HG02642 (cell line): Measurements from ENCODE around the gene KCNG2.

ENCODE experiments used
- ATAC-seq: cut with Tn5 transposase; IDR thresholded peaks from one replicate; pipeline ENCODE4 v1.9.1; 2021; ENCODE audit warnings: mild to moderate bottlenecking; ENCODE audit not compliant: unreplicated experiment, poor library complexity

Gene KCNG2

DNA sequence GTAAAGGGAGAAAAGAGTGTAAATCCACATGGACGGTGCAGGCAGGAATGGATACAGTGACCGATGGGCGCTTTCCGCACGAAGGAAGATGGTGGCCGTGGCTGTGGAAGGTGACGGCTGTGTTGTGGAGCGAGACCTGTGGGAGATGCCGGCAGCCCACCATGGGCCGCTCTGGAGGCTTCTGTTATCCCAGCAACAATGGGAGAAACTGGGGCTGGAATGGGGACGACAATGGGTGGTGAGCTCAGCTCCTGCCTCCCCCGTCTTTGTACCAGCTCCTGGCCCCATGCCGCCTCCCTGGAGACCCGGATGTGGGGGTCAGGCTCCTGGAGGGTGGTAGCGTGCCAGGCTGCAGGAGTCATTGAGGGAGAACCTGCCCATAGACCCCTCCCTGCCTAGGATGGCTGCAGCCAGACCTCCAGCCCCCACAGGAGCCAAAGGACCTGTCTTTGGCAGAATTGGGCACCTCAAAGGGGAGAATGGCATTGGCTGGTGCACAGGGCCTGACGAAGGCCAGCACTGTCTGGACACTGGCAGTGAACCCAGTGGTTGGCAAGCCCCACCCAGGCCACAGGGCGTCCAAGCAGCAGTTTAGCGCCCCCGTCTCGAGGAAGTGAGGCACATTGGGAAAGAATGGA is 81.1 kb downstream of the KCNG2 start:
- ATAC-seq = no peak

DNA sequence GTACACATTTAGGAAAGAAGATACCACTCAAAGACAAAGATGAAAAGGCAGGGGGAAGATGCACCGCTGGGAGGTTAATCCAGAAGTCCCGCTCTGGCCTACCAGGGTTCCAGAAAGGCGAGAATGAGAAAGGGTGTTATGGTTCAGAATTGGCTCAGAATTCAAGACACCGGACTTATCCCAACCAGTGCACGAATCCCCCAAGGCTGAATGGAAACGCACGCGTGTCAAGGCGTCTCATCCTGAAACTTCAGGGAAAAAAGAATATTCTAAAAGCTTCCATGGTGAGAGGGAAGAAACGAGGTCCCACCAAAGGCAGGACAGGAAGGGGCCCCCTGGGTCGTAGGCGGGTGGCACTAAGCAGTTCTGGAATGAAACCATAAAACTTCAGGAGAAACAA is 81.8 kb downstream of the KCNG2 start:
- no peak for ATAC-seq

DNA sequence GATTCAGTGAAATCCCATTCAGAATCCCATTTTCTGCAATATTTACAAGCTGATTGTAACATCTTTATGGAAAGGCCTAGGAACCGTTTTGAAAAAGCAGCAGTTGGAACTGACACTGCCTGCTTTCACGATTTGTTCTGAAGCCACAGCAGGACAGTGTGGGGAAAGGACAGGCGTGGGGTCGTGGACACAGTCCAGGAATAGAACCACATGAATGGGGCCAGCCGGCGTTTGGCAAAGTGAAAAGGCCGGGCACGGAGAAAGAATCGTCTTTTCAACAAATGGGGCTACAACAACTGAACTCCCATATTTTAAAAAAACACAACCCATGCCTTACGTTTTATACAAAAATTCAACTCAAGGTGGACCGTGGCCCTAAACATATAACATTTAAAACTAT is 84.0 kb downstream of the KCNG2 start:
- ATAC-seq = no peak

DNA sequence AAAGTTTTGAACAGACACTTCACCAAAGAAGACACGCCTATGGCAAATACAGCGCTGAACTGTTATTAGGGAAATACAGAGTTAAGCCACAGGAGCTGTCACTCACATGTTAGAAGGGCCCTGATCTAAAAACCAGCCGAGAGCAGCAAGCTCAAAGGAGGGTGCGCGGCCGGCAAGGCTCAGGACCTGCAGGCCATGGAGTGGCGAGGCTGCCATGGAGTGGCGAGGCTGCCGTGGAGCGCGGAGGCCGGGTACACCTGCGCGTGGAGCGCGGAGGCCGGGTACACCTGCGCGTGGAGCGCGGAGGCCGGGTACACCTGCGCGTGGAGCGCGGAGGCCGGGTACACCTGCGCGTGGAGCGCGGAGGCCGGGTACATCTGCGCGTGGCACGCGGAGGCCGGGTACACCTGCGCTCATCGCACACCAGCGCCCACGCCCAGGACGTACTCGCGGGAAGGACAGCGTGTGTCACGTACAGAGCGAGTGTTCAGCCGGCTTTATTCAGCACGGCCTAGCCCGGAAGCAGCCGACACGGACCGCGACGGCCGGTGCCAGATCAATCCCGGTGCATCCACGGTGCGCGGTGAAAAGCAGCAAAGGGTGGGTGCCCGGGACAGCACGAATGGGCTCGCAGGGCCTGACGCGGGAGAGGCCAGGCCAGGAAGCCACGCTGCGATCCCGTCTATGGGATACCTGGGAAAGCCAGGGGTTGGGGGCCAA is 84.9 kb downstream of the KCNG2 start:
- ATAC-seq = no peak

DNA sequence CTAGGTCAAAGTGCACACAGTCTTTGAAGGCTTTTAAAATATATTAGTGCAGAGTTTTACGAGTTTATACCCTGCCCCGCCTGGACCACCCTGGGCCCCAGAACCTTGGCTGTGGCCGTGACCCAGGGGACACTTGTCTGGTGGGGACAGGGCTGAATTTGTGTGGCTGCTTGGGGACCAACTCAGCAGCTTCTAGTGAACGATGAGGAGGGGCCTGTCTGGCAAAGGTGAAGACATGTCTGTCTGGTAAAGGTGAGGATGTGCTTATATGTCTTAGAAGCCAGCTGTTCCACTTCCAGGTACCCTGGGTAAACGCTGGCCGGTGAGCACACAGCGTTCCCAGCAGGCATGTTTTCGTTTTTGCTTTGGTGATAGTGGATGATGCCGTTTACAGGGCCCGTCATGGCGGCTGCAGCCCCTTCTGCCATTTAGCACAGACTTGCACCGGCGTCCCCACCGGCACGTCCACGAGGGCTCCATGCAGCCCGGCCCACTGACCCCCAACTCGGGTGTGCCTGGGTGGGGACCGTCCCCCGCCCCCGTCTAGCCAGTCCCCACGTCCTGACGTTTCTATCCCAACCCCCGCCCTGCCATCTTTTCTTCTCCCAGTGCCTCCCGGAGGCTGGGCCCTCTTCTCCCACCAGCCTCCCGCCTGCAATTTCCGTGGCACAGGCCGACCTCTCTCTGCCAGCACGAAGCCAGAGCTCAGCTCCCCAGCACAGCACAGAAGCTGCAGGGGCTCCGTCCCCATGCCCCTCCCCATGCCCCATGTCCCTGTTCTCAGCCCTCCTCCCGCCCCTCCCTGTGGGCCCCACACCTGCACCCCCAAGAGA is 85.9 kb downstream of the KCNG2 start:
- ATAC-seq = no peak

DNA sequence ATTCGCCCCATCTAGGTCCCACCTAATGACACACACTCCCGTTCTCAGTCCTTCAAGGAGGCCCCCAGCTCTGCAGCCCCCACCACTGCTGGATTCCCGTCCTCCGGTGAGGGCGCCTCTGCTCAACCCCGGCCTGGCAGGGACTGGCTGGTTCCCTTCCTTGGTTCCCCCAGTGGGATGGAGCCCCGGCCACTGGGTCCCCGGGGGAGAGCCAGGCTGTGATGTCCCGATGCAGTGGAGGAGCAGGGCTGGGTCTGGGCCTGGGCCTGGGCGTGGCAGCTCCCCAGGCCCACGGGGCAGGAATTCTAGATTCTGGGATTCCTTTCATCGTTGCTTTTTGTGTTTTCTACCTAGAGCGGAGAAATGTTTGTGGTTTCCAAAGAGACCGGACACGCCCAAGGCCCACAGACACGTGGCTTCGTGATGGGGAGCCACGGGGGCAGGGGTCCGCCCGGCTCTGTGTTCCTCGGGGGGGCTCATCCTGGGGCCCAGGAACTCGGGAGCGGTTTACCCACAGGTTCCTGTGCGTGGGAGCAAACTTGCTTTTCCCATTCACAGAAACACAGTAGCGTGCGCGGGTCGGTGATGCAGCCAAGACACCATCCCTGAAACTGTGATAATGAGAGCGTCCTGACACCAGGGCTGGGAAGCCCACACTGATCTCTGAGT is 86.7 kb downstream of the KCNG2 start:
- ATAC-seq = no peak

DNA sequence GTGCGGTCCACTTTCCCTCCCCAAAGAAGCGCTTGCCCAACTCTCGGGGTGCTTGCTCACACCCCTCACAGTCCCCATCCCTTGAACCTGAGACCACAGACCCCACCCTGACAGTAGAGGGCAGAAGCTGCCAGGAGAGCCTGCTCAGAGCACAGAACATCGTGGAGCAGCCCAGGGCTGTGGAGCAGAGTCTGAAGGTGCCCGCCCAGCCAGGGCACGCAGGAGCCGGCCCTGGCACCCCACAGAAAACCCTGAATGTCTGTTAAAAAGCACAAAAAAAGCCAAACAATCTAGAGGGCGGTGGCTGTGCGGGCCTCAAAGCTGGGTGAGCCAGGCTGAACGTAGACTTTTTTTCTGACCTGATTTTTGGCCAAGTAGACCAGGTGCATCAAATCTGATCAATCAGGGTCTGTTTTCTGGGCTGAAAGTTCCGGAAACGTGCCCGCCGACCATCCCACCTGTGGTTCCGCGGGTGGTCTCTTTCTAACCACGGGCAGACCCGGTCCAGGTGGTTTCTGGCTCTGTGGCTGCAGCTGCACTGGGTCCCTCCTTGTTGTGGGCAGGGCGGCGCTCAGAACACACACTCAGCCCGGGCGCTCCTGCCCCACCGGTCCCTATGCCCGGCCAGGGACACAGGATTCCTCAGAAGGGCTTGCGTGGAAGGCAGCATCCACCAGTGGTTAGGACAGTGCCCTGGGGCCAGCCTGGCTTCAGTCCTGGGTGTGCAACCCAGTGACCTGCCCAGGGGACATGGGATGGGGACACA is 87.4 kb downstream of the KCNG2 start:
- no peak for ATAC-seq

DNA sequence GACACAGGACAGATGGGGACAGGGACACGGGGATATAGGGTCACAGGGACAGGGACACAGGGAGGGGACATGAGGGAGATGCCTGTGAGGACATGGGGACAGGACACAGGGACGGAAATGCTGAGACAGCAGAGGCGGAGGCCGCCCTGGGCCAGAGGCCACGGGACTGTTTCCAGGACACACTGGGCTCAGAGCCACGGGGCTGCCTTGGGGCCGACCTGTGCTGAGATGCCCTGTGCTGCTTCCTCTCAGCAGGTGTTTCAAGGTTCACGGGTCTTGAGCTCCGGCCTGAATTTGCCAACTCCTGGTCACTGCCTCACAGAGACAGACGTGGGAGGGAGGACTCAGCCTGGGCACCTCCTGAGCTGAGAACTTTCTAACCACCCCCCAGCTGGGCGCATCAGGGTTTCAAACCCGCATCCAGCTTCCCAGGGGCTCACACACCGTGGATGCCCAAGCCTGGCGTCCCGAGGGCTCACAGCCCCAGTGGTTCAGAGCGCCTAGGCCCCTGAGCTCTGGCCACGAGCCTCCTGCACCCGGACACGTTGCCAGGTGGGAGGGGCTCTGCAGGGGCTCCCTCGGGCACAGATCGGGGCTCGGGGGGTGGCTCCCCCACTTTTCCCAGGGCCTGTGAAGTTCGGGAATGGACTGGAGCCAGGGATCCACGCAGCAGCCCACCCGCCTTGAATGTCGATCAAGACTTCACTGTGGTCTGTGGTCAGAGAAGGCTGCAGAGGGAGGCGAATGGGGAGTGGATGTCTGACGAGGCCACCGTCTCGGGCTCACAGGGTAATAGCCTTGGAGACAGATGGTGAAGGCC is 89.7 kb downstream of the KCNG2 start:
- no peak for ATAC-seq

DNA sequence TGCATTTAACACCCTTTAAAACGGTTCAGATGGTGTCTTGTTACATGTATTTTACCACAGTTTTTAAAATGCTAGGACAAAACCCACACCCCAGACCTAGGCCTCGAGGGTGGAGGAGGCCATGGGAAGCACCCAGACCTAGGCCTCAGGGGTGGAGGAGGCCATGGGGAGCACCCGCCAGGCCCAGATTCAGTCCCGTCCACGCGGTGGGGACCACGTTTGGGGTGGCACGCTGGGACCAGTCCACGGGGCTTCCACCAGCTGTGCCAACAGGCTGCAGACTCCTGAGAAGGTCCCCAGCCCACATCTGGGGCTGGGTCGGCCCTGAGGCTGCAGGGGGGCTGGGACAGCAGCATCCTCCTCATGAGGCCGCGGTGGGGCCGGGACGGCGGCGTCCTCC is 90.3 kb downstream of the KCNG2 start:
- no peak for ATAC-seq

DNA sequence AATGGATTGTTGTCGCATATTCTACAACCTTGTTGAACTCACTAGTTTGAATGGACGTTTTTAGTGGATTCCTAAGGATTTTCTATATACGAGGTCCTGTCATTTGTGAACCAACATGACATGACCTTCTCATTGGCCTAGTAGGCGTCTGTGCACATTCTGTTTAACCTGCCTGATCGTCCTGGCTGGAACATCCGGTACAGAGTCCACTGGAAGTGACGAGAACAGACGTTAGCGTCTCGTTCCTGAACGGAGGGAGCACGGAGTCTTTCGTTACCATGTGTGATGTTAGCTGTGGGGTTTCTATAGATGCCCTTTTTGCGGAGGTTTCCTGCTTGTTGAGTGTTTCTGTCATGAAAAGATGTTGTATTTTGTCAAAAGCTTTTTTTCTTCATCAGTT is 91.8 kb downstream of the KCNG2 start:
- no peak for ATAC-seq

DNA sequence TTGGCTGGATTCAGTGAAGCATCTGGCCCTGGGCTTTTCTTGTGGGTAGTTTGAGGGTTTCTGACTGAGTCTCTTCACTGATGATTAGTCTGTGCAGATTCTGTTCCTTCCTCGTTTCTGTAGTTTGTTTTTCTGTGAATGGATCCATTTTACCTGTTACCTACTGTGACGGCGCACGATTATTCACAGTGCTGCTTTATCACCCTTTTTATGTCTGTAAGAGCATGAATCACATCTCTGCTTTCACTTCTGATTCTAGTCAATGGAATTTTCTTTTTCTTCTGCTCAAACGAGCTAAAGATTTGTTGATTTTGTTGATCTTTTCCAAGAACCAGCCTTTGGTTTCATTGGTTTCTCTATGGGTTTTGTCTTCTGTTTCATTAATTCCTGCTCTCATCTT is 92.9 kb downstream of the KCNG2 start:
- ATAC-seq = no peak

DNA sequence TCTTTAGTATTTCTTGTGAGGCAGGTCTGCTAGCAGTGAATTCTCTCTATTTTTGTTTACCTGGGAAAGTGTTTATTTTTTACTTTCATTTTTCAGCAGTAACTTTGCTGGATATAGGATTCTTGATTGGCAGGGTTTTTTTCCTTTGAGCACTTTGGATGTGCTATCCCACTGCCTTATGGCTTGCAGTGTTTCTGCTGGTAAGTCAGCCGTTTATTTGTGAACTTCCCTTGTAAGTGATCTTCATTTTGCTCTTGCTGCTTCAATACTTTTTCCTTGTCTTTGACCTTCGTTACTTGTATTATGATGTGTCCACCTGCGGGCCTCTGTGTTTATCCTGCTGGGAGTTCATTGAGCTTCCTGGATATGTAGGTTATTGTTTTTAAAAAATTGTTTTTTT is 99.0 kb downstream of the KCNG2 start:
- no peak for ATAC-seq

DNA sequence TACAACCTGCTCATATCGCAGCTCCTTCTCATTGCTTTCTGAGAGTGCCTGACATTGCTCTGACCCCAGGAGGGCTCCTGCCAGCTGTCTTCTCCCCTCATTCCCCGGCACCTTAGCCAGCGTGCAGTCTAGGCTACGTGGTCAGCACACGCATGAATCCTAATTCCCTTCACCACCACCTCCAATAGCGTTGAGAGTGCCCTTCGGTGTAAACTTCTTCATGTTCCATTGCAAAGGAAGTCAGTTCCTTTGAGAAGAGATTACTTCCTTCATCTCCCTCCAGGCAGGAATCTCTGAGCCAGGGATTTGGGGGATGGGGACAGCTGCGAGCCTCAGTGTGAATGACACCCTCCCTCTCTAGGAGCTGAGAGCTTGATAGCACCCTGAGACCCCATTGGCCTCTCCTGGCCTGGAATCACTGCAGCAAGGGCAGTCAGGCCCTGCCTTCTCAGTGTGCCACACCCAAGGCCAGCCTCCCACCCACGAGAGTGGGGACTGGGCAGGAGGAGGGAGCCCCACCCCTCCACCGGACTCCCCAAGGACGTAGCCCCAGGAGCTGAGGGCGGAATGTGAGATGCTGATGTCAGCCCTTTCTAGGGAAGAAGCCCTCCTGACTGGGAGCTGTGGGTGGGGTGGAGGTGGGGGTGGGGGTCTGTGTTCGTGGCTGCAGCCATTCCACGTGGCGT is 100.3 kb downstream of the KCNG2 start:
- ATAC-seq = no peak

DNA sequence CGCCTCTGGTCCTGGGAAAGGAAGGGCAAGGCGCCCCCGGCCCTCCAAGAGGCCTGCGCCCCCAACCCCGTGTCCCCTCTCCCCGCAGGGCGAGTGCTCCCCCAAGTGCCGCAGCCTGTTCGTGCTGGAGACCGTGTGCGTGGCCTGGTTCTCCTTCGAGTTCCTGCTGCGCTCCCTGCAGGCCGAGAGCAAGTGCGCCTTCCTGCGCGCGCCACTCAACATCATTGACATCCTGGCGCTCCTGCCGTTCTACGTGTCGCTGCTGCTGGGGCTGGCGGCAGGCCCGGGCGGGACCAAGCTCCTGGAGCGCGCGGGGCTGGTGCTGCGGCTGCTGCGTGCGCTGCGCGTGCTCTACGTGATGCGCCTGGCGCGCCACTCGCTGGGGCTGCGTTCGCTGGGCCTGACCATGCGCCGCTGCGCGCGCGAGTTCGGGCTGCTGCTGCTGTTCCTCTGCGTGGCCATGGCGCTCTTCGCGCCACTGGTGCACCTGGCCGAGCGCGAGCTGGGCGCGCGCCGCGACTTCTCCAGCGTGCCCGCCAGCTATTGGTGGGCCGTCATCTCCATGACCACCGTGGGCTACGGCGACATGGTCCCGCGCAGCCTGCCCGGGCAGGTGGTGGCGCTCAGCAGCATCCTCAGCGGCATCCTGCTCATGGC is 101.3 kb downstream of the KCNG2 start:
- ATAC-seq = no peak

DNA sequence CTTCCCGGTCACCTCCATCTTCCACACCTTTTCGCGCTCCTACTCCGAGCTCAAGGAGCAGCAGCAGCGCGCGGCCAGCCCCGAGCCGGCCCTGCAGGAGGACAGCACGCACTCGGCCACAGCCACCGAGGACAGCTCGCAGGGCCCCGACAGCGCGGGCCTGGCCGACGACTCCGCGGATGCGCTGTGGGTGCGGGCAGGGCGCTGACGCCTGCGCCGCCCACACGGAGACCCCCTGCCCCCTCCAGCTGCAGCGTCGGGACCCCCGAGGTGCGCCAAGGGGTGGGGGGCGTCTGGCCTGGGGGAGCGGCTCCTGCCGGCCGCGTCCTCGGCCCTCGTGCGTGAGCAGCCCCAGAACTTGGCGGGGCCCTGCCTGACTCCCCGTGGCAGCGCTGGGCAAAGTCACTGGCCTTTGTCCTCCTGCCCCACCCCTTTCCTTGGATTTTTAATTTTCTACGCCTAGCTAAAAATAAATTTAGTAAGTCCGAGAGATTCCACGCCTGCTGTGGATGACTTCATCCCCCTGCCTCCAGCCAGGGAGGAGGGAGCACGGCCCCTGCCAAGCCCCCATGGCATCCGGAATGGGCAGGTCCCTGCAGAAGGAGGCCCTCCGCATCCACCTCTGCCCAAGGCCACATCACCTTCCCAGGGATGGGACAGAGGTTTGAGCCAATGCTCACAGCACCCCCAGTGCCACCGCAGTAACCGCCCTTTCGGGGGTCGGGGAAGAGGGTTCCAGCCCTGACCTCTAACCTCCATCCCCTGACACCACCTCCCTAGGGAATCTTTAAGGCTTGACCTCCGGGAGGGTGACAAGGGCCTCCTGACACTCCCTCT is 102.1 kb downstream of the KCNG2 start:
- ATAC-seq = no peak

DNA sequence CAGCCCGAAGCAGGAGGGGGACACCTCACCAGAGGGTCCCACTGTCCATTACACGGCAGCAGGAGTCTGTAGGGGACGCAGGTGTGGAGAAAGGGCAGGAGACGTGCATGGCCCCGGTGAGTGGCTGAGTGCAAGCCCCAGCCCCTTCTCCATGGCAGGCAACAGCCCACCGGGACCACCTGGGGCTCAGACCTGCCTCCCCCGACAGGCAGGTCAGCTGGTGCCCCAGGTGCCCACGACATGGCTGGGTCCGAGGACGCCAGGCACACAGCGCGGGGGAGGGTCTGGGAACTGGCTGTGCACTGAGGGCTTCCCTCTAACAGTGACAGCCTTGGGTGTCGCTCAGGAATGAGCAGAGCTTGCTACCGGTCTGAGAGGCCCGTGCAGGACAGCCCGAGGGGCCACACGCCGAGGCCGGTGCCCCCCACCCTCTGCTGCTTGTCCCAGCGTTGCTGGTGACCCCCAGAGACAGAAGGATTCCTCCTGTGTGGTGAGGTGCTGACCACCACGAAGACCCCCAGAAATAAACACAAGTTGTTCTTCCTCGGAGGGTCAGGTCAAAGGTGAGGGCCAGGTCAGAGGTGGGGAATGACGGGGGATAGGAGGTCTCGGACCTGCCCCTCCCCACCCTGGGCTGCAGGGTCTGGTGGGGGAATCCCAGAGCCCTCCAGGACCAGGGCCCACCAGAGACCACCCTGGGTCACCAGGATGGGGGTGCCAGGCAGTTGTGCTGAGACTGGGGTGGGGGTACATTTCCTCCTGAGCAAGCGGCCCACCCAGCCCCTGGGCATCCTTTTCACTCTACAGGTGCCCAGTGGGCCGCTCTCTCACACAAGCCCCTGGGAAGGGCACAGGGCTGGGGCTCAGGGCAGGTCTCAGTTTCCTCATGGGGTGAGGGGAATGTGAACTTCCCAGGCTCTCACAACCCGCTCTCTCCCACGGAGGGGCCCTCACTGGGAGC is 103.2 kb downstream of the KCNG2 start:
- no peak for ATAC-seq
